Measurements from ENCODE around the gene TPH2.

Gene TPH2

GRCh38 chr12:71938728-71939385, at the start of gene TPH2:
Gene TPH2, plus strand, starts transcription at chr12:71938845. Its CDS starts 142 bp downstream, at chr12:71938987.
- DNase-seq (ENCODE audit: low read depth): peak; percentile 2

DNA sequence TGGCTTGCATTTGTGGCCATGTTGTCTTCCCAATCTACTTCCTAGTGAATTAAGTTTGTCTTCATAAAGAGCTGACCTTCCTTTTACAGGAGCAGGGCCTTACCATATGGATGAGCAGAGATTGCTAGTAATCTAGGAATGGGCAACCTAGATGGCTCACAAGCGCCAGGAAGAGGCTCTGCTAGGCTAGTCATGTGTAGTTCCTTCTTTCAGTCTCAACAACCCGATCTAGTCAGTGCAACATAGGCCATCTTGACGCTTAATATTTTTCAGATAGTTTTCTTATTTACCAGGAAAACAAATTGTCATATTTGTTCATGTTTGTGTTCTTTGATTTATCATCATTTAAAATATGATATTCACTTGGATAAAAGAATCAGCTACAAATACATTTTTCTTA, 48.2 kb upstream of the TPH2 start:
- no peak for DNase-seq (ENCODE audit: low read depth)

GRCh38 chr12:71892059-71892458, 46.6 kb upstream of the TPH2 start:
- DNase-seq (ENCODE audit: low read depth): no peak

- no peak for DNase-seq (ENCODE audit: low read depth)
These were observed 42.3 kb upstream of the TPH2 start for GRCh38 chr12:71896205-71896882.

- no peak for DNase-seq (ENCODE audit: low read depth)
These were observed 38.6 kb upstream of the TPH2 start for GRCh38 chr12:71900091-71900490.

GRCh38 chr12:71904629-71905028, 34.0 kb upstream of the TPH2 start:
- DNase-seq (ENCODE audit: low read depth): no peak

GRCh38 chr12:71935594-71935993, 3.1 kb upstream of the TPH2 start:
- no peak for DNase-seq (ENCODE audit: low read depth)

- DNase-seq (ENCODE audit: low read depth): no peak
These were observed 1.4 kb downstream of the TPH2 start for GRCh38 chr12:71940068-71940467.

GRCh38 chr12:71941174-71941573, 2.5 kb downstream of the TPH2 start:
- DNase-seq (ENCODE audit: low read depth): no peak

- DNase-seq (ENCODE audit: low read depth): no peak
These were observed 3.6 kb downstream of the TPH2 start for GRCh38 chr12:71942259-71942658.

DNA sequence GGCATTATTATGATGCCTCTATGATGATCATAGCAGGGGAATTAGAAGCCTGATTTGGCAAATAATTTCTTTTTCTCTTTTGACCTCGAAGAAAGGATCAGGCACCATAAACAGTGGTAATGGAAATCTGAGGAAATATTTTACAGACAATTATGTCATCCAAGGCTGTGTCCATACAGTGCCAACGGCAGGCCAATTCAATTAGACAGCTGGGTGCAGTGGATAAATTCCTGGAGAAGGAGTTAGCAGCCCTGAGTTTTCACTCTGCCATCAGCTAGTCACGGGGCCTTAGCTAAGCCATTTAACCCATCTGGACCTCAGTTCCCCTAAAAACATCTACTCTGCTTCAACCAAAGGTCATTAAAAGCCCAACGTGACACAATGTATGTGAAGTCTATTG, 4.1 kb downstream of the TPH2 start:
- no peak for DNase-seq (ENCODE audit: low read depth)

GRCh38 chr12:71945121-71945520, 6.5 kb downstream of the TPH2 start:
- DNase-seq (ENCODE audit: low read depth): no peak

DNA sequence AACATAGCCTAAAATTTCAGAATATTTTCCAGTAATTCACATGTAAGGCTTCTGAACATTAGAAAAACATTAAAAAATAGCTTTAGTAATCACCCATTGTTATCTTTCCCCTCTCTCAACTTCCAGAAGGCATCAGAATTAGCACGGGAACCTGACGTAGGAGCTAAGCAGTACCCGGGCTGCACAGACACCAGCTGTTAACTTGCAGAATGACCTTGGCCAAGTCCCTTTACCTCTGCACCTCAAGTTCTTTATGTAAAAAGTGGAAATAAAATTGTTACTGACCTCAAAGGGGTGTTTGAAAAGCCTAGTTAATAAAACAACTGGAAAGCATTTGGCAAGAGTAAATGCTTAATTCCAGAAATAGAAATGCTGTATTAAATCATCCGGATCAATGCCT, 7.2 kb downstream of the TPH2 start:
- DNase-seq (ENCODE audit: low read depth): no peak

GRCh38 chr12:71947645-71948105, 9.0 kb downstream of the TPH2 start:
- DNase-seq (ENCODE audit: low read depth): no peak

- DNase-seq (ENCODE audit: low read depth): no peak
These were observed 9.7 kb downstream of the TPH2 start for GRCh38 chr12:71948390-71948789.

DNA sequence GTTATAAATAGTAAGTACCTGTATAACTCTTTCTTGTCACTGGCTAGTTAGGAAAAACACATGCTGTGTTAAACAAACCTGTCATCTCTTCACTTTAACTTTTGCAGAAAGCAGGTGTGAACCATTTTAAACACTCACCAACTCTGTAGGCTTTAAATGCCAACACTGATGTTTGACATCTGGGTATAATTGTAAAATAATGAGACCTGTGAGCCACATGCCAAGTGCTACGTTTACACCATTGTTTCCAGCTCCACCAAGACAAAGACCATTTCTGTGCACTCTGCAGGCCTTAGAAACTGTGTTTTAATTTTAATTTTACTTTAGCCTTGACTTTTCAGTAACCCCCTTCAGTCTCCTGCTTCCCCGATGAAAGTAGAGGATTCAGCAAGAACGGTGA, 11.0 kb downstream of the TPH2 start:
- DNase-seq (ENCODE audit: low read depth): no peak

DNA sequence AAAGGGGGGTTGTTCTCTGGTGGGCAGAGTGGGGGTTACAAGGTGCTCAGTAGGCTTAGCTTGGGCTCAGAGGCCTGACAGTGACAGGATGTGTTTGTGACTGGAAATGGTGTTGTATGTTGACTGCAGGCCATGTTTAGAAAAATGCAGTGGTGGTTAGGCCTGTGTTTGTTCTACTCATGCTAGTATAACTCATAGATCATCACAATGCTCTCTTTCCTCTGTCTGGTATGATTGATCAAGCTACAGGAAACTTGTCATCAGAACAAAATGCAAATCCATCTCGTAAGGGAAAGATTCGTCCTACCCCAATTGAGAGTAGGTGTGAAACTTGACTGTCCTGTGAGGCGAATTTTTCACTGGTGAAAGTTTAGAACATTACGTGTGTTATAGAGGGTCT, 11.8 kb downstream of the TPH2 start:
- no peak for DNase-seq (ENCODE audit: low read depth)

DNA sequence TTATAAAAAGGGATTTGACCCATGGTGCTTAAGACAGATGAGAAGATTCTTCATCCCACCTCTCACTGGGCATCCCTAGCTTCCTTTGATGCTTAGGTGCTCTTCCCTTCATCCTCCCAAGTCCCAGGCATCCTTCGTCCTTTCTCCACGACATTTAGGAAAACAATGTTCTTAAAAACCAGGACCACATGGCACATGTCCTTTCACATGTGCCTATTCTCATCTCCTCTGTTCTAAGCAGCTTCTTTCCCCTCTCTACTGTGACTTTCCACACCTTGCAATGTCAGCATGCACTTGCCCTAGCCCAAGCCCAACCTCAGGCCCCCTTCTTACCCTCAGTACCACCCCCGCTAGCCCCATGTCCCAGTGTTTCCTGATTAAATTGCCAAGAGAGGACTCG, 12.2 kb downstream of the TPH2 start:
- DNase-seq (ENCODE audit: low read depth): no peak

- no peak for DNase-seq (ENCODE audit: low read depth)
These were observed 15.6 kb downstream of the TPH2 start for GRCh38 chr12:71954083-71954778.

DNA sequence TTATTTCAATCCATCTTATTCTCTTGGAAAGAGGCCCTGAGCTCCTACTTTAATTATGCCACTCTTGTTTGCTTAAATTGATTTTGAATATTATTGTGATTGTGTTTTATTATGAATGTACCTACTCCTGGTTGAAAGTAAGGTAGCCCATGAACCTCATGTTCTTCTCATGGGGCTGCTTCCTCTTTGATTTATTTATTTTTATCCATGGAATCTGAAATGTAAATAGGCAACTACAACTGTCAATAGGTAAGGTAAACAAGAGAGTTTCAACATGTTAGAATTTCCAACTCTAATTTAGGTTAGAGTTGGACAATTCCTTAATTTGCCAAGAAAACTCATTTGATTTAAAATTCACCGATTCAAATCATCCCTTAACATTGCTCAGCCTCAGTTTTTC, 16.2 kb downstream of the TPH2 start:
- no peak for DNase-seq (ENCODE audit: low read depth)

GRCh38 chr12:71955970-71956369, 17.3 kb downstream of the TPH2 start:
- DNase-seq (ENCODE audit: low read depth): no peak

DNA sequence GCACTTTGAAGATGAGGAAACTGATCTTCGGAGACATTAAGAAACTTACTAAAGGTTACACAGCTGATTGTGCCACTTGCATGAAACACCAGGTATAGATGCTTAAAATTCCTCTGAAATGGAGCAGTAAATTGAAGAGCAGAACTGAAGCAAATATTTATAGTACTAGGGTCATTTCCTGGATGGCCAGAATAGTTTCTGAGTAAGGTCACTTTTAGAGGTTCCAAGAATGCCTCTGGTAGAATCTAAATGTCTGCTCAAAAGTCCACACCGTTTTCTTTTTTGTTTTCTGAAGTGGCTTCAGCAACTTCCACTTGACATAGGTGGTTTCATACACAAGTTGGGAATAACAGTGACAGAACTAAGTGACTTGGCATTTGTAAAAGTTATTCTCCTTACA, 19.4 kb downstream of the TPH2 start:
- no peak for DNase-seq (ENCODE audit: low read depth)

- no peak for DNase-seq (ENCODE audit: low read depth)
These were observed 19.8 kb downstream of the TPH2 start for GRCh38 chr12:71958457-71958856.

Measured in stimulated activated CD8-positive, alpha-beta memory T cell treated with anti-CD3 and anti-CD28 coated beads, Interleukin-12 subunit alpha, Interleukin-12 subunit beta, amount 100 ng/mL, for 1 hour (primary cell).